HG03139 (cell line): ENCODE results near the gene EFCAB6.

ENCODE experiments used
- ATAC-seq: cut with Tn5 transposase; IDR thresholded peaks from one replicate; pipeline ENCODE4 v1.9.1; 2021; ENCODE audit not compliant: unreplicated experiment

EFCAB6 gene

DNA sequence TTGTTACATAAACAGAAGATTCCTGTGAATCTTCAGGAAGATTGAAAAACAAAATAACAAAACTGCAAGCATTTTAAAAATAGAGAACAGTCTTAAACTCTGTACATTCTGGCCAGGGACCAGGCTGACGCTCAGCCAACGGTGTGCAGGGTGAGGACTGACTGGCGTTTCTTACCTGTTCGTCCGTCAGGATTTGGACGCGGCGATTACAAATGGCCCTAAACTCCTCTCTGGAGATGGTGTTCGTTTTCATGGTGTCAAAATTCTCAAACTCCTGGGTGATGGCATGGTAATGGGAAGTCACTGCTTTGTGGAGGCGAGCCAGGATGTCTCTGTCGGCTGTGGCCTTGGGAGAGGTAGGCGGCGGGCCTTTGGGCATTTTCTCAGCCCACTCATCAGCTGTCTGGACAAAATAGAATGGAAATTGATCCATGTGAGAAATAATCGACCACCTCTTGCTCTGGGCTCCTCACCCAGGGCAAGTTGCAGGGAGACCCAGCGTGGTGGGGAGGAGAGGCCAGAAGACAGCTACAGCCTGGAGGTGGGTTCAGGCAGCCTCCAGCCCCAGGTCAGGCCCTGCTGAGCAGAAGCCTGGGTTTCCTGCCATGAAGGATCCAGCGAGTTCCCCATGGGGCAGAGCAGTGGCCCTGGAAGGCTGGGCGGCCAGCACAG is 257.3 kb downstream of the EFCAB6 start:
- ATAC-seq, result no peak

DNA sequence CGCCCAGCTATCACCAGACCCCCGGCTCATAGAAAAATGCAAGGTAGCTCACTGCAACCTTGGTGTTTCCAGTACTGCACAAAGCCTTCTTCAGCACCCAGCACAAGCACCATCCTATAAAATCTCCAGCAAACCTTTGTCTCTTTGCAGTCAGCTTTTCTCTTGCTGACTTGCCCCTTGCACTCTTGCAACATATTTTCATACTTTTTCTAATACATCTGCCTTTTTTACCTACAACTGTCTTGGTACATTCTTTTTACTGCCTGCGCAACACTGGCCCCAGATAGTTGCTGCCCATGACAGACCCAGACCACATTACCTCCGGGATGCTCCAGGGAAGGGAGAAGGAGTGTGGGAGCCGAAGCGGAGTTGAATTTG is 257.9 kb downstream of the EFCAB6 start:
- no peak for ATAC-seq

DNA sequence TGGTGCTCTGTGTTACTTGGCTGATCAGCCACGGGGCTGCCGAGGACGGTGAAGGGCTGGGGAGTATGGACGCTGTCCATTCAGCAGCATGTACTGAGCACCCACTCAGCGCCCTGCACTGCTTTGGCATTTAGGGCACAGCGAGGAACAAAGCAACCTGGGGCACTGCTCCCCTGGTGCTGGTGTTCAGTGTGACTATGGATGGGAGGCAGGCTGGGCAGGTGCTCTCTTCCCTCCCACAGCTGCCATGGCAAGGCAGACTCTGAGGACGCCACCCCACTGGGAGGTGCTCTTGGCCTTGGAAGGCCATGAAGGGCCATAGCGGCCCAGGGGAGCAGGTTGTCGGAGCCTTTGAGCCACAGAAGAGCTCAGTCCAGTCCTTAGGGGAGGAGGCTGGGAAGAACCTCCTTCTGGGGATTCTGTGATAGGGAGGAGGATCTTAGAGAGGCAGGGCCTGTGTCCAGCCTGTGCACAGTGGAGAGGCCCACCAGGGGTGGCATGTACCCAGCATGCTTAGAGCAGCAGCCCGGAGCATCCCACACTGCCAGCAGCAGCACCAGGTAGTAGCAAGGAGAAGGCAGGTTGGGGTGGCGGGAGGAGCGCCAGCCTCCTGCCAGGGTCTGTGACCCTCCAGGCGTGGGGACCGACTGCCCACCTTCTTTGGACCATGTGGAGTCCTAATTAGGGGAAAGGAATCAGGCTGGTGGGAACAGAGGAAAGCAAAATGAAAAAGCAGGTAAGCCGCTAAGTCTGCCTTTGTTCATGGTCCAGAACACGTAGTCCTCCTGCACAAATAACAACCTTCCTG is 258.4 kb downstream of the EFCAB6 start:
- ATAC-seq, result no peak

DNA sequence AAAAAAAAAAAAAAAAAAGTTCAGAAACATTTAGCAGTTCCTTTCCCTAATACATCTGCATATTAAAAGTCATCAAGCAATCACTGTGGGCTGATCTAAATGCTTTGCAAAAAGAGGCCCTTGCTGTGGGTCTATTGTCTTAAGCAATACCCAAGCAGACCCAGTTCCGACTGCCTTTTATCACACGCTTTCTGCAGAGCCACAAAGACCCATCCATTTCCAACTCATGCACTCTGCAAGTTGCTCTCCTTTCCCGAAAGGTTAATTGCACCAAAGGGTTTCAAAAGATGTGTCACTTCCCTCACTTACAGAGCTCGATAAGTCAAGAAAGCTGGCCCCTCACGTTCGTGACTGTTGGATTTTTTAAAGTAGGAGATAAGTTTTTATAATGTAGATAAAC is 261.4 kb downstream of the EFCAB6 start:
- no peak for ATAC-seq

DNA sequence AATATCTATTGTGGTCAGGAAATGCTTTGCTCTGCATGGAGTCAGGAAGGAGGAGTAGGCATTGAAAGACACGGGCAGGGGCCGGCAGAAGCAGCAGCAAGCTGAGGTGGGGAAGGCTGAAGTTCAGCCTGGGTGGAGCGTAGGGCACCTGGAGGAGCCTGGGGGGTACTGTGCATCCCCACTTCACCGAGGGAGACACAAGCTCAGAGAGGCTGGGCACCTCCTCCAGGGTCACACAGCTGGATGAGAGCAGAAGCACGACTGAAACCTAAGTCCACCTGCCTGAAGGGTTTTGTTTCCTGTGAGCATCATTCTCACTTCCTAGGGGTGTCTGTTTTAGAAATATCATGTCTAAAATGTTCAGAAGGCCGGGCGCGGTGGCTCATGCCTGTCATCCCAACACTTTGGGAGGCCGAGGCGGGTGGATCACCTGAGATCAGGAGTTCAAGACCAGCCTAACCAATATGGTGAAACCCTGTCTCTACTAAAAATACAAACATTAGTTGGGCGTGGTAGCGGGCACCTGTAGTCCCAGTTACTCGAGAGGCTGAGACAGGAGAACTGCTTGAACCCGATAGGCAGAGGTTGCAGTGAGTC is 262.0 kb downstream of the EFCAB6 start:
- ATAC-seq, result no peak

DNA sequence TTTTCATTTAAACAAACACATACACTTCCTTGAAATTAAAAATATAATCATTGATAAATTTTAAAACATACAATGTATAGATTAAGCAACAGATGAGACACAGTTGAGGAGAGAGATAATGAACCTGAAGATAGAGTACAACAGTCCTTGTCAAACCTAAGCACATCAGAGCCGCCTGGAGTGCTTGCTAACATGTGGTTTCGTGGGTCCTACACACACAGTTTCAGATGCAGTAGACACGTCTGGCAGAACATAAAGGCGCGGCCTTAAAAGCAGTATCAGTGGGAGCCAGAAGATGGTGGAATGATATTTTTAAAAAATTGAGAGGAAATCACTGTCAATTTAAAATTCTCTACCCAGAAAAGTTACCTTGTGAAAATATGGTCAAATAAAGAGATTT is 265.9 kb downstream of the EFCAB6 start:
- ATAC-seq, result no peak

DNA sequence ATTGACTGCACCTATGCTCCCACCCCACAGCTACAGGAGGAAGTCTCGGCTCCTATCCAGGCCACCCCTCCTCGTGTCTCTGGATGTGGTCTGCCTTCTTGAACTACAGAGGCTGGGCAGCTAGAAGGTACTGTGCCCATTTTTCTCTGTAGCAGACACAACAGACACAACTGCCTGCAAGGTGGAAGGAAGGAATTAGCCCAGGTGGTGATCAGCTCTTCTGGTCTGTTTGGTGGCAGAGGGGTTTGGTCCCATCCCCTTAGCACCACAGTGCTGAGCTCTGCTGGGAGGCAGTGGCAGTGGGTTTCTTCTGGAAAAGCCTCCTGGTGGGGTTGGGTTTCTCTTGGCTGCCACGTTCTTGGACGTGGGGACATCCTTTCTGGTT is 267.8 kb downstream of the EFCAB6 start:
- ATAC-seq, result no peak

DNA sequence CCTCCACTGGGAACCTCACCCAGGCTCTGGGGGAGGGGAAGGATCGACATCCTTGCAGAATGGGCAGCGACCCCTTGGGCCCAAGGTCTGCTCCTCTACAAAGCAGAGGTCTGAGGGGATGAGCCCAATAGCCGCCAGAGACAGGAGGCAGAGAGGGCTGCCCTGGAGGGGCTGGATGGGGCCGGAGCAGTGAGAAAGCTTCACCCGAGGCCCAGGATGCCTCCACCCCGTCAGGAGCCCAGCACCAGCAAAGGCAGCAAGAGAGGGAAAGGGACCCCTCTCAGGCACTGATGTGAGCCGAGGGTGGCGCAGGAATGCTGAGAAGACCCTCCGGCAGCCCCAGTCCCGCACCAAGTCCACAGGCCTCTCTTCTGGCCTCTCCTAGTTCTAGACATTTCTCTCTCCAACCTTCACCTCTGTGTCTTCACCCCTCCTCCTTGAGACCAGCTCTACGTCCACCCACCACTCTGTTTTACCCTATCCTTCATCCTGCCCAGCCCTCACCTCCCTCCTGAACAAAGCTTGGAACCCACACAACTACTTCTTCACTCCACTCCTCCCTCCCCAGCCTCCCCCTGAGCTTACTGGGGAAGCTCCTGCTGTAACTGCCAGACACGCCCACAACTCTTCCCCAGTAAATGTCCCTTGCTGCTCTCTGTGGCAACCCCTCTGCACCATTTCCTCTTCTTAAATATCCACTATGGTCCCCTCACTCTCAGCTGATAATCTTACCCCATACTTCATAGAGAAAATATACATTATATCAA is 268.4 kb downstream of the EFCAB6 start:
- no peak for ATAC-seq

DNA sequence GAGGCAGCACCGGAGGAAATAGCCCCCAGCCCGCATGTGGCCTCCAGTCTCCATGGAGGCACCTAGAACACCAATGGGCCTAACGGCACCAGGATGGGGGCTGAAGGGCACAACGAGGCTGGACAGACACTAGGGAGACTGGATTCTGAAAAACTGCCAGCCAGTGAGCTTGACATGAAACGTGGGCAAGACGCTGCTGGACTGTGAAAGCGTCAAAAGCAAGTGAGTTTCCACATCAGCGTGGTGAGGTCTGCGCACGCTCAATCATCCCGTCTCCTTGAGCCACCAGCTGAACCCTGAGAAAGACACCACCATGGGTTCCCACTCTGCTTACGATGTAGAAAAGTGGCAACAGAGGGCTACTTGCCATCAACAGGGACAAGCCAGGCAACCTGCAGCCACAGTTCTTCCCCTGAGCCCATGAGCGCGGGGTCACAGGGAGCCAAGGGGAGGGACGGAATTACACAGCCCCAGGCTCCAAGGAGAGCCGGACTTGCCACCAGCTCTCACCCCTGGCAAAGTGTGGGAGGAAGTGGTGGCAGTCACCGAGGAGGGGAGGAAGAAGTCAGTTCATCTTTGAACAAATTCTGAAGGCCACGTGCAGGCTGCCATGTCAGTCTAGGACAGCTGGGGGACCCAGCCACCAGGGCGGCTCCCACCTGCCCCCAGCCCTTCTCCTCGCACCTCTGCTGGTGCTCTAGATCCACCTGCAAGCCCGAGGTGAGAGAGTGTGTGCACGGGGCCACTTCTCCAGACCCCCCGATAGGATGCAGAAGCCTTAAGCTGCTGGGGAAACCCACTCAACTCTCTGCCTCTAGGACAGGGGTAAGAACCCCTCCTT is 269.2 kb downstream of the EFCAB6 start:
- no peak for ATAC-seq

DNA sequence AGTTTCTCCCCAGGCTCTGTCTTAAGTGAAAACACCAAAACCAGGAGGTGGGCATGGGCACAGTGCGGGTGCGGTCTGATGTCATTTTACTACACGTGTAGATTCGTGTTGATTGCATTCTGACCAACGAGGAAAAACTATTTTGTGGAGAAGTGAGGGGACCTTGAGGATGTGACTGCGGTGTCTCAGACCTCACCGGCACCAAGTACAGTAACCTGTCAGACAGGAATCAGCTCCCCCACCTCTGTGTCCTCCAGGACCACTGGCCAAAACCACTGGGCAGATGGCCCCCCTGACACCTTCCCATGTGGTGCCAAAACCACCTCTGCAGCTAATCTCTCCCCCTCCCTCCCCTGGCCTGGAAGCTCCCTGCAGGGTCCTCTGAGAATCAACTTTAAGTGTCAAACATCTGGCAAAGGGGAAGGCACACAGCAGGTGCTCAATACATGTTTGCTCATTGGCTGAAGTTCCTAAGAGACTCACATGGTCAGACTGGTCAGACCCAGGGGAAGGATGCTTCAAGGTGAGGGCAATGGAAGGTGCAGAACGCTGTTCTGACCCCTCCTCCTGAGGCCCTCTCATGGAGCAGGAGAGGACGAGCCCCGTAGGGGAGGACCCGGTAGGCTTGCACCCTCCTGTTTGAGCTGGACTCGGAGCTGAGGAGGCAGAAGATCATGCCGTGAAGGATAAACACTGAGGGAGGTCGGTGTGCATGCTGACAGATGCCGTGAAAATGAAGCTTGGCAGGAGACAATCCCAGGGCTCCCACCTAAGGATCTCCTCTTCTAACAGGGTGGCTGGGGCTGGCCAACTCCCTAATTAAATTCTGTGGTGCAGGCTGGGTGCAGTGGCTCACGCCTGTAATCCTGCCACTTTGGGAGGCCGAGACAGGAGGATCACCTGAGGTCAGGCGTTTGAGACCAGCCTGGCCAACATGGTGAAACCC is 270.4 kb downstream of the EFCAB6 start:
- ATAC-seq, result no peak

DNA sequence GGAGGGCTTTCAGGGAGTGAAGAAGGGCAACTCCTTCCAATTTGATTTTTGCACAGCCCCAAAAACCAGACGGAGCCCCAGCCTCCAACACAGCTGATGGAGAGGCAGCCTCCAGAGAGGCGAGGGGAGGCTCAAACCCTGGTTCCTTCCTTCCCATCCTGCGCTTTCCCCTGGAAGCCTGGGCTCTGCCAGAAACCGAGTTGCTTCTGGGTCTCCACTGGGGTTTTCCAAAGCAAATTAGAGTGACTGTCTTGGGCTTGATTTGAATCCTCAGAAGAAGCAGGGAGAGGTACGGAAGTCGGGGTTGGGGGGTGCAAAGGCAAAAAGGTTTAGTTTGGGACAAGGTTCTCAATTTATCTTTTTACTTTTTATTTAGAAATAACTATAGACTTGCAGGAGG is 271.1 kb downstream of the EFCAB6 start:
- no peak for ATAC-seq

DNA sequence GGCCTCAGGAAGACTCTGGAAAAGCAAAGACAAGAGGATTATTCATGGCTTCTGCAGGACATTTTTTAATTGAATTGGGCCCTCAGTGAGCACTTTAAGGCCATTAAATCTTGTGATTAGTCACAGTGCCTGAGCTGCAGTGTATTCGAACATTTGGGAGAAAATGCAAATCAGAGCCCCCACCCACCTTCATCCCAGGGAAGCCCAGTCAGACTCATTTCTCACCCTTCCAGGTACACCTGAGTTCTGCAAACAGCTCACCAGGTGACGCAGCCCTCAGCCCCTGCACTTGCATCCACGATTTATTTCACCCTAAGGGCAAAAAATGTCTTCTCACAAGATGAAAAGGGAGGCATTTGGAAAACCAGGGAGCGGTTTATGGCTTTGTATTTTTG is 271.6 kb downstream of the EFCAB6 start:
- ATAC-seq, result no peak

DNA sequence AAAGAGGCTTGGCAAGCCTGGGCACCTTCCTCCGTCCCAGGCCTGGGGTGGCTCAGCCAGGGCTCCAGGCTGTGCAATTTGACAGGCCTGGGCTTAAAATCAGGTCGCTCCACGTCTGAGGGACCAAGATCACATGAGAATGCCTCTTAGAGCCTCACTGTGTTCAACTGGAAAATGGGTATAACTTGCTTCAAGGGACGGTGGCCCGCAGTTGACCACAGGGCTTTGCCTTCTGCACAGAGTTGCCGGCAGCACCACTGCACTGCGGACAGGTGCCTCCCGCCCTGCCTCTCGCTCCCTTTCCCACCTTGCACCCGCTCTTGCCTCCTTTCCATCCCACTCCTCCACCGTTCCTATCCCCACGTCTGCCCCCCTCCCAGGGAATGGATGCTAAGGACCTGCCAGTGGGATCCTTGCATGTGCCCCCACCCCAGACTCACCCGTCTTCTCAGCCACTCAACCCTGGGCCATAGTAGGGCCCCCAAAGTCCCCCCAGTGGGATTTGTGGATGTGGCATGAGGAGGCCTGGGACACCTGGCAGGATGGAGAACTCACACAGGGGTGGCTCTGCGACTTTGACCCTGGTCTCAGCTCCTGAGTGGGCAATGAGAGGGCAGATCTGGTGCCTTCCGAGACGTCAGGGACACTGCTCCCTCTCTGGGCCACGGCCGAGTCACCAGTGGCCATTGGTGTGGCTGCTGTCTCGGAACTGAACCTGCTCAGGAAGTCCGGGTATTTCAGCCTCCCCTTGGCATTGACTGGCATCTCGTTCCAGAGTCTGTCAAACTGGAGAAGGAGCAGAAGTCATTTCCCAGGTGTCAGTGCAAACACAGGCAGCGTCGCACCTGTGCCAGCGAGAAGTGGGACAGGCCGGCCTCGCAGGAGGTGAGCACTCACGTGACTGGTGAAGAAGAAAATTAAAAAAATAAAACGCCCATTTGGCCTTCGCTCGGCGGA is 272.3 kb downstream of the EFCAB6 start:
- no peak for ATAC-seq

DNA sequence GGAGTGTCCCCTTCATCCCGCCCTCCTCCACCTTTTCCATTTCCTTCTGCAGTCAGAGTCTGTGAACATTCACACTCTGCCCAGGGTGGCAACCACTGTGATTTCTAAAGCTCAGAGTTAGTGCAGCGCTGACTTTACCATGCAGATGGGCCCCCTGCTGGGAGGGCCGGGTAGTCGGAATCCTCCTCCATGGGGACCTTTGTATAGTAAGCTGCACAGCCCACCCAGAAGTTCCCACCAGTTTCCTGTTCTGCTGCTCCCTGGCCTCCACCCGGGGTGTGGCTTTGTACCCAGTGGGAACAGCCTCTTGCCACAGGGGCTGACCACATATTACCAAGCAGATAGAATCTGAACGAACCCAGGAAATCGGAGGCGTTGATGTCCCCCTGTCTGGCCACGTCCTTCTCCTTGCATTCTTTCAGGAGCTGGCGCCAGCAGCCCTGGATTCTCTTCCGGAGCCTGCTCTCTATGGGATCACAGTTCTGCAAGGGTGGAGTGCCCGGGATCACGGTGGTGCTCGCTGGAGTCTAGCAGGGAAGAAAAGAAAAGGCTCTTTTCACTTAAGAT is 275.0 kb downstream of the EFCAB6 start:
- ATAC-seq, result no peak

DNA sequence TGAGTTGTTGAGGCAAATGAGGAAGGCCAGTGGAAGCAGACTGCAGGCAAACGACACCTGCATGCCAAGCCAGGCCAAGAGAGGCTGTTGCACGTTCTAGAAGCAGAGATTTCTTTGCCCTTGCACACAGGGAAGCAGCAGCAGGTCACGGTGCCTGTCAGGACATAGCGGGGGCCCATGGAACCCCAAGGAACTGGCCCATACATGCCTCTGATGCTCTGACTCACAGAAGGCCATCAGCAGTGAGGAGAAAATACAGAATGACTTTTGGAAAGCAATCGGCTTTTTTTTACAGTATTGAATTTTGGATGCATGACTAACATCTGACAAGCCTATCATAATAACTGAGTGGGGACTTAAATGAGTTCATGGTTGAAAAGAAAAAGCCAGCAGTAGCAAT is 276.4 kb downstream of the EFCAB6 start:
- ATAC-seq, result no peak

DNA sequence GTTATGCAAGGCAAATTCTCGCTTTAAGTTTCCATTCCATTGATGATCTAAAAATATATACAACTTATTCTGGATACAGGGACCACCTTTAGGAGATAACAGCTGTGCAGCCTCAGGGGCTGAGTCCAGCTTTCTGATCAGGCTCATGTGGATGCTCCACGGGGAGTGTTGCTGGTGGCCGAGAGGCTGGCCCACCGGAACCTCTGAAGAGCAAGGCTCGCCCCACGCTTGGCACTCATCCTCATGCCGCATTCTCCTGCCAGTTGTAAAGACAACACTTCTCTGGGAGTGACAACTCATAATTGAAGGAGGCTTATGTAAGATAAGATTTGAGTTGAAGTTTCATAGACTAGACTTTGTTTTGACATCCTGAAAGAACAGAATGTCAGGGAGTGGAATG is 276.8 kb downstream of the EFCAB6 start:
- ATAC-seq, result no peak

DNA sequence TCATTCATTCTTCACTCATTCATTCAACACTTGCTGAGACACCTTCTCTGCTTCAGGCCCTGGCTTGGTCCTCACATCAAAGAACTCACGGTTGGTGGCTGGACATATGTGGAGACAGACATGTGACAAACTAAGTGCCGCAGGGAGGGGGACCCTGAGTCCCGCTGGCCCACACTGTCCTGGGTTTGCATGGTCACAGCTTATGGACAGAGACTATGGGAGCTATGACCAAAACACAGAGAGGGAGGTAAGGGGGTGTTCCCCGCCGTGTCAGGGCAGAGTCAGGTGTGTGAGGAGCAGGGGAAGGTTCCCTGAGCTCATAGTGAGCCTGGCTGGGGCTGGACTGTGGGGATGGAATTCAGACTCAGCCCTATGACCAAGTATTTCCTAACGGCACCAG is 277.2 kb downstream of the EFCAB6 start:
- ATAC-seq, result no peak
